ENCODE data around the gene ADAP2.

DNA sequence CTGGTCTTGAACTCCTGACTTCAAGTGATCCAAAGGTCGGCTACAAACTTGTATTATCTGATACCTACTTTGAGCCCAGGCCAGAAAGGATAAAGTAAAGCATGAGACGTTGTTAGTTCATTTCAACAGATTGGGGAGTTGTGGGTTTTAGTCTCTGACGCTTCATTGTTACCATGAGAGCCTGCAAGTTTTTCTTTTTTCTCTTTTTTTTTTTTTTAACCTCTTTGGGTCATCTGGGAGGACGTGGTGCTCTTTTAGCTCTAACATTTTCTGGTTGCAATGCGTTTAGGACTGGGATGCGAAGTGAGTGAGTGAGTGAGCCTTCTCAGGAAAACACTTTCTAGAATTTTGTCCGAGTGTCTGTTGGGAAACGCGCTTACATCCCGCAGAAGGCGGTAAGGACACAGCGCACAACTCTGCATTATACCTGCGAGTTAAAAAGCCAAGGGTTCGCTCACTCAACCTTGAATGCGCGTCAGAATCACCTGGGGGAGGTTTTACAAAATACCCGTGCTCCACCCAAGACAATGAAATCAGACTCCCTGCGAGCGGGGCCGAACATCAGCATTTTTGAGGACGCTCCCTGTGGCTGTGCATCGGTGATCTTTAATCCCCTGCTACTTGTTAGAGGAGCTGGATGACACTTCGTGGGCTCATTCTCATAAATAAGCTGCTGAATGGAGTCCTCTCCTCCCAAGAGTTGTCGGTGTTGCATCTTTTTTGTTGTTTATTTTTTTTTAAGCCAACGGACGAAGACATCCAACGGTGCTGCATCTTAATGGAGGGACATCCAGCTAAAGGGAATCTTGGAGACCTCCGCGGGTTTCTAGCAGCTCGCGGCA lies 48.5 kb downstream of the ADAP2 start:
- TF ChIP-seq, protein P1, sequence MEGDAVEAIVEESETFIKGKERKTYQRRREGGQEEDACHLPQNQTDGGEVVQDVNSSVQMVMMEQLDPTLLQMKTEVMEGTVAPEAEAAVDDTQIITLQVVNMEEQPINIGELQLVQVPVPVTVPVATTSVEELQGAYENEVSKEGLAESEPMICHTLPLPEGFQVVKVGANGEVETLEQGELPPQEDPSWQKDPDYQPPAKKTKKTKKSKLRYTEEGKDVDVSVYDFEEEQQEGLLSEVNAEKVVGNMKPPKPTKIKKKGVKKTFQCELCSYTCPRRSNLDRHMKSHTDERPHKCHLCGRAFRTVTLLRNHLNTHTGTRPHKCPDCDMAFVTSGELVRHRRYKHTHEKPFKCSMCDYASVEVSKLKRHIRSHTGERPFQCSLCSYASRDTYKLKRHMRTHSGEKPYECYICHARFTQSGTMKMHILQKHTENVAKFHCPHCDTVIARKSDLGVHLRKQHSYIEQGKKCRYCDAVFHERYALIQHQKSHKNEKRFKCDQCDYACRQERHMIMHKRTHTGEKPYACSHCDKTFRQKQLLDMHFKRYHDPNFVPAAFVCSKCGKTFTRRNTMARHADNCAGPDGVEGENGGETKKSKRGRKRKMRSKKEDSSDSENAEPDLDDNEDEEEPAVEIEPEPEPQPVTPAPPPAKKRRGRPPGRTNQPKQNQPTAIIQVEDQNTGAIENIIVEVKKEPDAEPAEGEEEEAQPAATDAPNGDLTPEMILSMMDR (IDR thresholded peaks at IDR 0.05; ENCODE audit: low read length): peak; percentile 65
- TF ChIP-seq EZH2 (optimal IDR thresholded peaks at IDR 0.05; ENCODE audit: low read depth, low read length): no peak
- no peak for TF ChIP-seq EZH2phosphoT487 (IDR thresholded peaks at IDR 0.05; ENCODE audit: low read length)

Measured in MM.1S (cell line).